Karpas-422 (cell line): Measurements from ENCODE around the gene DCAF7. TPM values are rescaled to one million over a fixed set of nuclear protein-coding genes. Genes with fewer than 3 reads are reported as not detected.
A peak's percentile ranks its signal among the peaks of the same experiment; 100 is the strongest.

Experiments used
- DNase-seq: peaks from one replicate; pipeline ENCODE4 v3.0.0-alpha.2; 2015
- H2AFZ ChIP-seq: fragments of 200-600 bp; sonication (generic); 2 replicates; pipeline ENCODE4 v1.6.1; 2014; ENCODE audit warnings: antibody characterized with exemption, low read length, mixed read lengths
- H3K27ac ChIP-seq: fragments of 200-600 bp; sonication (generic); 2 replicates; pipeline ENCODE4 v1.5.1; 2014; ENCODE audit warnings: mild to moderate bottlenecking, low read length, moderate library complexity
- H3K27me3 ChIP-seq: fragments of 200-600 bp; sonication (generic); 2 replicates; pipeline ENCODE4 v1.6.1; 2014; ENCODE audit warnings: low read length, mixed read lengths
- H3K36me3 ChIP-seq: fragments of 200-600 bp; sonication (generic); 2 replicates; pipeline ENCODE4 v1.6.1; 2014; ENCODE audit warnings: low read length, mixed read lengths; ENCODE audit not compliant: insufficient read depth
- H3K4me1 ChIP-seq: fragments of 200-600 bp; sonication (generic); 2 replicates; pipeline ENCODE4 v1.6.1; 2014; ENCODE audit warnings: mild to moderate bottlenecking, low read length, mixed read lengths
- H3K4me2 ChIP-seq: fragments of 200-600 bp; sonication (generic); 2 replicates; pipeline ENCODE4 v1.6.1; 2014; ENCODE audit warnings: low read length, low read depth, mild to moderate bottlenecking; ENCODE audit not compliant: poor library complexity, severe bottlenecking
- H3K4me3 ChIP-seq: fragments of 200-600 bp; sonication (generic); 2 replicates; pipeline ENCODE4 v1.5.1; 2014; ENCODE audit warnings: mild to moderate bottlenecking, antibody characterized with exemption, low read length, mixed read lengths
- H3K79me2 ChIP-seq: fragments of 200-600 bp; sonication (generic); 2 replicates; pipeline ENCODE4 v1.6.1; 2014; ENCODE audit warnings: mild to moderate bottlenecking, low read length, mixed read lengths
- H3K9ac ChIP-seq: fragments of 200-600 bp; sonication (generic); 2 replicates; pipeline ENCODE4 v1.6.0; 2014; ENCODE audit warnings: low read length
- H3K9me2 ChIP-seq: fragments of 200-600 bp; sonication (generic), shearing (Covaris generic); replicated peaks from 2 replicates; pipeline ENCODE4 v1.6.0; 2014; ENCODE audit warnings: mild to moderate bottlenecking, low read length, moderate library complexity; ENCODE audit not compliant: insufficient read depth
- H3K9me3 ChIP-seq: fragments of 300-700, 200-600 bp; sonication (generic); 2 replicates; pipeline ENCODE4 v1.6.1; 2014; ENCODE audit warnings: low read length, mixed read lengths
- H4K20me1 ChIP-seq: fragments of 200-600 bp; sonication (generic); 2 replicates; pipeline ENCODE4 v1.6.1; 2014; ENCODE audit warnings: mild to moderate bottlenecking, antibody characterized with exemption, low read length, low read depth; ENCODE audit not compliant: insufficient read depth
- total RNA-seq: library from RNA; depleted of rRNA; stranded (reverse); fragments of >200 nt; shearing (Covaris generic); gene quantifications from 2 replicates; pipeline ENCODE4 v1.2.3, GENCODE V29; 2014; ENCODE audit warnings: low replicate concordance; rRNA removed

The DCAF7 gene
- total RNA-seq: 44.9 and 72.3 TPM in 2 replicates

GRCh38 chr17:63549946-63550816 lies at the start of gene DCAF7:
DCAF7 (plus strand) TSS chr17:63550477; CDS start chr17:63550678, 201 bp downstream.
- no peaks in the 10 kb centered on the region for H3K27me3 ChIP-seq
- no peaks in the 10 kb centered on the region for H3K9me2 ChIP-seq
- peak within 1 kb of the TSS; percentile 87 for H3K4me2 ChIP-seq
- H3K79me2 ChIP-seq: peaks cover 53% of the 10 kb centered on the region
- peak within 1 kb of the TSS; percentile 93 for H3K9ac ChIP-seq
- H3K9me3 ChIP-seq: no peaks in the 10 kb centered on the region
- H3K27ac ChIP-seq: peak within 1 kb of the TSS; percentile 83
- H2AFZ ChIP-seq: peak within 1 kb of the TSS; percentile 58; the same call in 1 of the 2 replicates
- H3K4me3 ChIP-seq: peak within 1 kb of the TSS; percentile 86
- peak; percentile 100 for DNase-seq
- peaks cover 13% of the 10 kb centered on the region; the same call in 1 of the 2 replicates for H3K36me3 ChIP-seq
- peaks cover 38% of the 10 kb centered on the region for H3K4me1 ChIP-seq
- H4K20me1 ChIP-seq: peaks cover 18% of the 10 kb centered on the region

GRCh38 chr17:63500543-63501390 lies 49.5 kb upstream of the DCAF7 start:
- Histone ChIP-seq H4K20me1 (no peaks in the 10 kb centered on the region), H3K4me2 (no peak overlapping the region), H3K27me3 (no peaks in the 10 kb centered on the region; the same call in 1 of the 2 replicates), H3K4me1 (peaks cover 25% of the 10 kb centered on the region), H3K9me3 (peaks cover 6% of the 10 kb centered on the region; the same call in 1 of the 2 replicates), H3K27ac (no peak overlapping the region), H3K9me2 (no peaks in the 10 kb centered on the region), H2AFZ (no peak overlapping the region), H3K79me2 (no peaks in the 10 kb centered on the region), H3K4me3 (no peak overlapping the region), H3K36me3 (no peaks in the 10 kb centered on the region), H3K9ac (no peak overlapping the region)
- no peak for DNase-seq

GRCh38 chr17:63503341-63503705 lies 47.0 kb upstream of the DCAF7 start:
- H3K4me3 ChIP-seq: peak overlapping the region; percentile 23; the same call in 1 of the 2 replicates
- peak overlapping the region; percentile 73 for H3K27ac ChIP-seq
- peak overlapping the region; percentile 67 for H3K4me2 ChIP-seq
- H3K9ac ChIP-seq: peak overlapping the region; percentile 20
- no peaks in the 10 kb centered on the region for H4K20me1 ChIP-seq
- peaks cover 8% of the 10 kb centered on the region; the same call in 1 of the 2 replicates for H3K9me3 ChIP-seq
- DNase-seq: peak; percentile 70
- no peaks in the 10 kb centered on the region; the same call in 1 of the 2 replicates for H3K27me3 ChIP-seq
- H3K36me3 ChIP-seq: no peaks in the 10 kb centered on the region
- H3K9me2 ChIP-seq: no peaks in the 10 kb centered on the region
- no peaks in the 10 kb centered on the region for H3K79me2 ChIP-seq
- peaks cover 21% of the 10 kb centered on the region for H3K4me1 ChIP-seq
- H2AFZ ChIP-seq: peak overlapping the region; percentile 40

- Histone ChIP-seq H3K9me3 (peaks cover 8% of the 10 kb centered on the region; the same call in 1 of the 2 replicates), H3K9me2 (no peaks in the 10 kb centered on the region), H3K4me3 (no peak overlapping the region), H4K20me1 (no peaks in the 10 kb centered on the region), H3K36me3 (no peaks in the 10 kb centered on the region), H3K4me1 (peaks cover 17% of the 10 kb centered on the region), H3K27me3 (no peaks in the 10 kb centered on the region; the same call in 1 of the 2 replicates), H3K4me2 (no peak overlapping the region), H3K27ac (no peak overlapping the region), H3K9ac (no peak overlapping the region), H2AFZ (no peak overlapping the region), H3K79me2 (no peaks in the 10 kb centered on the region)
- DNase-seq: no peak
Measured at GRCh38 chr17:63504261-63504660, 46.0 kb upstream of the DCAF7 start.

GRCh38 chr17:63505341-63505740 lies 44.9 kb upstream of the DCAF7 start:
- Histone ChIP-seq H3K9ac (no peak overlapping the region), H3K27ac (no peak overlapping the region), H3K9me2 (no peaks in the 10 kb centered on the region), H3K27me3 (no peaks in the 10 kb centered on the region; the same call in 1 of the 2 replicates), H3K9me3 (peaks cover 8% of the 10 kb centered on the region; the same call in 1 of the 2 replicates), H2AFZ (no peak overlapping the region), H3K4me1 (peaks cover 17% of the 10 kb centered on the region), H3K4me2 (no peak overlapping the region), H3K79me2 (no peaks in the 10 kb centered on the region), H3K4me3 (no peak overlapping the region), H4K20me1 (no peaks in the 10 kb centered on the region), H3K36me3 (no peaks in the 10 kb centered on the region)
- DNase-seq: no peak

GRCh38 chr17:63506627-63507026 lies 43.6 kb upstream of the DCAF7 start:
- no peak overlapping the region for H2AFZ ChIP-seq
- no peak overlapping the region for H3K9ac ChIP-seq
- H3K9me2 ChIP-seq: no peaks in the 10 kb centered on the region
- H3K27ac ChIP-seq: no peak overlapping the region
- H3K9me3 ChIP-seq: peaks cover 8% of the 10 kb centered on the region; the same call in 1 of the 2 replicates
- H3K4me1 ChIP-seq: peaks cover 17% of the 10 kb centered on the region
- no peak overlapping the region for H3K4me2 ChIP-seq
- H3K4me3 ChIP-seq: no peak overlapping the region
- no peak for DNase-seq
- H4K20me1 ChIP-seq: no peaks in the 10 kb centered on the region
- H3K36me3 ChIP-seq: no peaks in the 10 kb centered on the region
- no peaks in the 10 kb centered on the region; the same call in 1 of the 2 replicates for H3K27me3 ChIP-seq
- H3K79me2 ChIP-seq: no peaks in the 10 kb centered on the region

- Histone ChIP-seq H3K4me1 (peaks cover 34% of the 10 kb centered on the region), H3K27ac (no peak overlapping the region), H3K4me3 (no peak overlapping the region), H3K9me3 (no peaks in the 10 kb centered on the region), H2AFZ (no peak overlapping the region), H3K9me2 (no peaks in the 10 kb centered on the region), H3K4me2 (no peak overlapping the region), H4K20me1 (no peaks in the 10 kb centered on the region), H3K36me3 (no peaks in the 10 kb centered on the region), H3K9ac (no peak overlapping the region), H3K27me3 (no peaks in the 10 kb centered on the region), H3K79me2 (no peaks in the 10 kb centered on the region)
- no peak for DNase-seq
Measured at GRCh38 chr17:63511331-63511730, 38.9 kb upstream of the DCAF7 start.

GRCh38 chr17:63512388-63512787 lies 37.9 kb upstream of the DCAF7 start:
- Histone ChIP-seq H4K20me1 (no peaks in the 10 kb centered on the region), H3K27me3 (no peaks in the 10 kb centered on the region), H3K79me2 (no peaks in the 10 kb centered on the region), H3K27ac (no peak overlapping the region), H2AFZ (no peak overlapping the region), H3K4me1 (peaks cover 44% of the 10 kb centered on the region), H3K4me2 (no peak overlapping the region), H3K9ac (no peak overlapping the region), H3K9me3 (no peaks in the 10 kb centered on the region), H3K4me3 (no peak overlapping the region), H3K36me3 (no peaks in the 10 kb centered on the region), H3K9me2 (no peaks in the 10 kb centered on the region)
- DNase-seq: no peak
